RWPE2 (cell line): ENCODE measurements around the gene CACNA2D3.

Experiments
- ATAC-seq: fragments of 200-7000 bp; cut with Tn5 transposase; 3 replicates; pipeline ENCODE4 v1.9.1; 2021; ENCODE audit warnings: low read depth
- DNase-seq: peaks from one replicate; pipeline ENCODE4 v3.0.0-alpha.2; 2020; ENCODE audit warnings: low spot score
- H3K27ac ChIP-seq: fragments of 450-650 bp; 2 replicates; pipeline ENCODE4 v1.5.1; 2017; ENCODE audit warnings: mild to moderate bottlenecking; ENCODE audit not compliant: poor library complexity, severe bottlenecking
- H3K27me3 ChIP-seq: fragments of 250-450 bp; sonication (Bioruptor Pico); 2 replicates; pipeline ENCODE4 v1.5.1; 2021; ENCODE audit warnings: mild to moderate bottlenecking, moderate library complexity; ENCODE audit not compliant: insufficient read depth, poor library complexity, severe bottlenecking
- H3K36me3 ChIP-seq: fragments of 250-450 bp; sonication (Bioruptor Pico); 2 replicates; pipeline ENCODE4 v1.5.1; 2020; ENCODE audit warnings: low read depth, mild to moderate bottlenecking, moderate library complexity
- H3K4me1 ChIP-seq: fragments of 250-450 bp; sonication (Bioruptor Pico); 2 replicates; pipeline ENCODE4 v1.5.1; 2021; ENCODE audit warnings: mild to moderate bottlenecking, moderate library complexity; ENCODE audit not compliant: insufficient read depth, poor library complexity, severe bottlenecking
- H3K4me3 ChIP-seq: fragments of 250-450 bp; sonication (Bioruptor Pico); 2 replicates; pipeline ENCODE4 v1.5.1; 2021; ENCODE audit warnings: mild to moderate bottlenecking, moderate library complexity; ENCODE audit not compliant: severe bottlenecking
- H3K9me3 ChIP-seq: fragments of 250-450 bp; sonication (Bioruptor Pico); 2 replicates; pipeline ENCODE4 v1.5.1; 2021; ENCODE audit warnings: mild to moderate bottlenecking, moderate library complexity; ENCODE audit not compliant: severe bottlenecking
- CTCF ChIP-seq: fragments of 450-650 bp; IDR thresholded peaks from one replicate; pipeline ENCODE4 v1.5.1; 2017; ENCODE audit warnings: mild to moderate bottlenecking, moderate library complexity; ENCODE audit not compliant: poor library complexity, severe bottlenecking

The CACNA2D3 gene

DNA sequence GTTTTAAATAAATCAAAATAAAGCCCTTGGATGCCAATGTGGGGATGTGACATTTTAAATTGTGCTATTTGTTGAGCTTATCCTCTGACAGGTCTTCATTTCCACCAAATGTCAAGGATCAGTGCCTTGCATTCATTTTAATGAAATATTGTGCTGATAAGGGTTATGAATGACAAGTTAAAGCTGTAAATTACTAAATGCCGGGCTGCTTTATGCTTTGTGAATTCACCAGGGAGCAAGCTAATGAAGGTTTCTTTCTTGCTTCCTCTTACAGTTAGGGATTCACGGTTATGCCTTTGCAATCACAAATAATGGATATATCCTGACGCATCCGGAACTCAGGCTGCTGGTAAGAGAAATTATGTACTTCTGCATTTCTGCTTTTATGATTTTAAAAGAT lies 723.8 kb downstream of the CACNA2D3 start:
- no peak overlapping the region for H3K4me3 ChIP-seq
- no peak for TF ChIP-seq CTCF
- ATAC-seq (no peak), DNase-seq (no peak)
- H3K27me3 ChIP-seq = peaks cover 12% of the 10 kb centered on the region
- H3K9me3 ChIP-seq = no peaks in the 10 kb centered on the region
- no peaks in the 10 kb centered on the region for H3K36me3 ChIP-seq
- H3K27ac ChIP-seq = no peak overlapping the region
- no peaks in the 10 kb centered on the region for H3K4me1 ChIP-seq

GRCh38 chr3:54847361-54847760 lies 725.0 kb downstream of the CACNA2D3 start:
- H3K4me1 ChIP-seq = no peaks in the 10 kb centered on the region
- no peaks in the 10 kb centered on the region for H3K36me3 ChIP-seq
- no peak overlapping the region for H3K4me3 ChIP-seq
- H3K27me3 ChIP-seq = peaks cover 12% of the 10 kb centered on the region
- no peaks in the 10 kb centered on the region for H3K9me3 ChIP-seq
- ATAC-seq = no peak
- no peak overlapping the region for H3K27ac ChIP-seq
- no peak for TF ChIP-seq CTCF
- DNase-seq = no peak

GRCh38 chr3:54849360-54849759 lies 727.0 kb downstream of the CACNA2D3 start:
- DNase-seq = no peak
- no peak overlapping the region for H3K4me3 ChIP-seq
- no peaks in the 10 kb centered on the region for H3K4me1 ChIP-seq
- peaks cover 12% of the 10 kb centered on the region for H3K27me3 ChIP-seq
- no peak for TF ChIP-seq CTCF
- no peaks in the 10 kb centered on the region for H3K36me3 ChIP-seq
- ATAC-seq = no peak
- no peaks in the 10 kb centered on the region for H3K9me3 ChIP-seq
- H3K27ac ChIP-seq = no peak overlapping the region

- no peak for TF ChIP-seq CTCF
- ATAC-seq (no peak), DNase-seq (no peak)
- Histone ChIP-seq H3K4me1 (no peaks in the 10 kb centered on the region), H3K9me3 (no peaks in the 10 kb centered on the region), H3K36me3 (no peaks in the 10 kb centered on the region), H3K27ac (no peak overlapping the region), H3K4me3 (no peak overlapping the region), H3K27me3 (peaks cover 12% of the 10 kb centered on the region)
These were observed 728.2 kb downstream of the CACNA2D3 start for GRCh38 chr3:54850484-54851018.

GRCh38 chr3:54853573-54854404 lies 731.4 kb downstream of the CACNA2D3 start:
- H3K27ac ChIP-seq = no peak overlapping the region
- no peaks in the 10 kb centered on the region for H3K36me3 ChIP-seq
- no peak overlapping the region for H3K4me3 ChIP-seq
- H3K27me3 ChIP-seq = no peaks in the 10 kb centered on the region
- ATAC-seq = peak; percentile 77
- DNase-seq = no peak
- H3K9me3 ChIP-seq = no peaks in the 10 kb centered on the region
- TF ChIP-seq CTCF = peak; percentile 92
- peaks cover 4% of the 10 kb centered on the region for H3K4me1 ChIP-seq
